H1 (cell line): ENCODE data around the gene PDE4B. TPM values are rescaled to one million over a fixed set of nuclear protein-coding genes. Genes with fewer than 3 reads are reported as not detected.

Source experiments
- CTCF ChIA-PET: fragments of 300-600 bp; sonication (Branson Sonifier 250); formaldehyde crosslinking; loops from one replicate; lab custom pipeline; 2021; ENCODE audit not compliant: partially characterized antibody; lab: Charles Lee
- POLR2A ChIA-PET: fragments of 300-600 bp; sonication (Branson Sonifier 250); formaldehyde crosslinking; loops from one replicate; lab custom pipeline; 2021; ENCODE audit warnings: inconsistent platforms; ENCODE audit not compliant: partially characterized antibody; lab: Charles Lee
- DNase-seq, 2 experiments: peaks; one replicate each; pipeline versions ENCODE4 v3.0.0 to v3.0.0-alpha.2; 2010 to 2022; ENCODE audit warnings: low spot score in 2 of 2, low read depth in 1 of 2, mixed read lengths in 1 of 2
- FAIRE-seq: peaks from 2 replicates; lab custom pipeline; 2011; peaks lifted over from hg19 to GRCh38; lab: Jason Lieb, UNC
- H2AFZ ChIP-seq: 2 replicates; pipeline ENCODE4 v1.8.1; 2012; ENCODE audit warnings: low read length, inconsistent platforms
- H2AK5ac ChIP-seq: 2 replicates; pipeline ENCODE4 v1.6.1; 2013; ENCODE audit warnings: low read depth, low read length
- H2BK120ac ChIP-seq: replicated peaks from 2 replicates; pipeline ENCODE3; 2013; ENCODE audit warnings: low read depth, low read length, inconsistent platforms
- H2BK12ac ChIP-seq: 2 replicates; pipeline ENCODE4 v1.6.1; 2013; ENCODE audit warnings: low read depth, low read length
- H2BK15ac ChIP-seq: 2 replicates; pipeline ENCODE4 v1.6.1; 2013; ENCODE audit warnings: low read length
- H2BK20ac ChIP-seq: 2 replicates; pipeline ENCODE4 v1.6.1; 2013; ENCODE audit warnings: low read length
- H2BK5ac ChIP-seq: 2 replicates; pipeline ENCODE4 v1.6.1; 2013; ENCODE audit warnings: low read depth, low read length
- H3K14ac ChIP-seq: 2 replicates; pipeline ENCODE4 v1.6.1; 2013; ENCODE audit warnings: inconsistent platforms; ENCODE audit not compliant: insufficient read length
- H3K18ac ChIP-seq: 2 replicates; pipeline ENCODE4 v1.6.1; 2013; ENCODE audit warnings: low read length; ENCODE audit errors: extremely low read depth
- H3K23ac ChIP-seq: 2 replicates; pipeline ENCODE4 v1.6.1; 2013; ENCODE audit warnings: inconsistent platforms; ENCODE audit not compliant: insufficient read length
- H3K23me2 ChIP-seq: 2 replicates; pipeline ENCODE4 v1.6.1; 2013; ENCODE audit warnings: low read depth, low read length
- H3K27ac ChIP-seq: 2 replicates; pipeline ENCODE4 v1.6.1; 2011; ENCODE audit warnings: low read depth, low read length, inconsistent platforms
- H3K27me3 ChIP-seq, 4 experiments: replicated peaks in 1 of 4; 1 replicate in 1 of 4; 2 replicates in 3 of 4; pipeline versions ENCODE4 v1.6.1 to v1.8.1; 2011 to 2013; ENCODE audit warnings: low read length in 3 of 4, mild to moderate bottlenecking in 3 of 4, inconsistent platforms in 2 of 4, mixed read lengths in 2 of 4, moderate library complexity in 1 of 4; ENCODE audit not compliant: control insufficient read depth in 3 of 4, insufficient read depth in 3 of 4; ENCODE audit errors: extremely low read depth in 1 of 4
- H3K36me3 ChIP-seq, 4 experiments: 2 replicates each; pipeline versions ENCODE4 v1.6.1 to v1.8.1; 2011 to 2013; ENCODE audit warnings: mild to moderate bottlenecking in 4 of 4, low read length in 3 of 4, moderate library complexity in 2 of 4, control low read depth in 1 of 4, inconsistent platforms in 1 of 4; ENCODE audit not compliant: insufficient read depth in 4 of 4, control insufficient read depth in 2 of 4
- H3K4ac ChIP-seq: replicated peaks from 2 replicates; pipeline ENCODE3; 2013; ENCODE audit warnings: low read length, low read depth, mixed read lengths, inconsistent platforms; ENCODE audit not compliant: insufficient read length
- H3K4me1 ChIP-seq, 4 experiments: replicated peaks in 1 of 4; 1 replicate in 1 of 4; 2 replicates in 3 of 4; pipeline versions ENCODE4 v1.6.1 to v1.8.1; 2011 to 2013; ENCODE audit warnings: low read length in 3 of 4, inconsistent platforms in 2 of 4, mixed read lengths in 1 of 4; ENCODE audit not compliant: insufficient read depth in 4 of 4, control insufficient read depth in 3 of 4
- H3K4me2 ChIP-seq, 2 experiments: 2 replicates each; pipeline versions ENCODE4 v1.6.1 to v1.8.1; 2011 to 2013; ENCODE audit warnings: low read depth in 2 of 2, low read length in 2 of 2, control low read depth in 1 of 2, inconsistent platforms in 1 of 2, mild to moderate bottlenecking in 1 of 2; ENCODE audit not compliant: insufficient read depth in 1 of 2
- H3K4me3 ChIP-seq, 4 experiments: fragments of 200-600, 300-600 bp in 1 of 4; sonication (generic), shearing (Covaris generic), sonication (Bioruptor Twin) in 1 of 4; 2 replicates each; pipeline versions ENCODE4 v1.5.1 to v1.8.1; 2011 to 2016; ENCODE audit warnings: low read length in 4 of 4, low read depth in 3 of 4, control low read depth in 2 of 4, inconsistent platforms in 2 of 4, mild to moderate bottlenecking in 2 of 4, mixed read lengths in 1 of 4, moderate library complexity in 1 of 4; ENCODE audit not compliant: insufficient read depth in 2 of 4; ENCODE audit errors: extremely low read depth in 1 of 4
- H3K56ac ChIP-seq: replicated peaks from 2 replicates; pipeline ENCODE3; 2013; ENCODE audit warnings: low read depth, mild to moderate bottlenecking, mixed read lengths, low read length, inconsistent platforms; ENCODE audit not compliant: insufficient read length
- H3K79me1 ChIP-seq: 2 replicates; pipeline ENCODE4 v1.6.1; 2013; ENCODE audit warnings: low read depth, low read length, control low read depth
- H3K79me2 ChIP-seq, 2 experiments: 2 replicates each; pipeline versions ENCODE4 v1.6.1 to v1.8.1; 2012 to 2013; ENCODE audit warnings: low read length in 2 of 2, mild to moderate bottlenecking in 2 of 2, inconsistent platforms in 1 of 2; ENCODE audit not compliant: insufficient read depth in 2 of 2, control insufficient read depth in 1 of 2
- H3K9ac ChIP-seq, 4 experiments: replicated peaks in 1 of 4; 1 replicate in 1 of 4; 2 replicates in 3 of 4; pipeline versions ENCODE4 v1.6.1 to v1.8.1; 2011 to 2013; ENCODE audit warnings: low read depth in 3 of 4, low read length in 3 of 4, control low read depth in 2 of 4, mild to moderate bottlenecking in 2 of 4, moderate library complexity in 2 of 4, inconsistent platforms in 1 of 4; ENCODE audit errors: extremely low read depth in 1 of 4
- H3K9me3 ChIP-seq, 2 experiments: 2 replicates each; pipeline versions ENCODE4 v1.6.1 to v1.8.1; 2012 to 2013; ENCODE audit warnings: mild to moderate bottlenecking in 2 of 2, moderate library complexity in 2 of 2, control low read depth in 1 of 2, inconsistent platforms in 1 of 2, low read depth in 1 of 2, low read length in 1 of 2, mixed read lengths in 1 of 2; ENCODE audit not compliant: insufficient read depth in 2 of 2
- H4K20me1 ChIP-seq, 2 experiments: replicated peaks in 1 of 2; 2 replicates each; pipeline versions ENCODE3 to v1.8.1; 2011 to 2013; ENCODE audit warnings: inconsistent platforms in 2 of 2, low read length in 2 of 2, mild to moderate bottlenecking in 1 of 2; ENCODE audit not compliant: insufficient read depth in 2 of 2, control insufficient read depth in 1 of 2
- H4K5ac ChIP-seq: 2 replicates; pipeline ENCODE4 v1.6.1; 2013; ENCODE audit warnings: low read length, low read depth, mixed read lengths, inconsistent platforms; ENCODE audit not compliant: insufficient read length
- H4K8ac ChIP-seq: 2 replicates; pipeline ENCODE4 v1.8.0; 2013; ENCODE audit warnings: mild to moderate bottlenecking, moderate library complexity, low read length, inconsistent platforms; ENCODE audit not compliant: insufficient read depth; ENCODE audit errors: extremely low read depth
- H4K91ac ChIP-seq: replicated peaks from 2 replicates; pipeline ENCODE3; 2013; ENCODE audit warnings: low read length, mixed read lengths, inconsistent platforms; ENCODE audit not compliant: insufficient read length
- SIN3A ChIP-seq, 2 experiments: IDR thresholded peaks in 1 of 2; conservative IDR thresholded peaks in 1 of 2; 2 replicates each; pipeline ENCODE4 v1.6.1; 2011 to 2012; ENCODE audit warnings: low read length in 2 of 2, improper control_type of control experiment in 1 of 2, low read depth in 1 of 2, mild to moderate bottlenecking in 1 of 2
- WGBS, 2 experiments: shearing (Covaris generic) in 1 of 2; methylation state at CpG; one replicate each; pipeline versions ENCODE4 v1.1.6 to v1.1.7; 2013 to 2015; ENCODE audit warnings: low lambda C conversion rate in 2 of 2, mixed read lengths in 2 of 2, inconsistent platforms in 1 of 2, low coverage in 1 of 2, missing lambda C conversion rate in 1 of 2; ENCODE audit not compliant: insufficient replicate concordance in 2 of 2, insufficient coverage in 1 of 2, insufficient read length in 1 of 2; ENCODE audit errors: extremely low coverage in 1 of 2, missing lambda C conversion rate in 1 of 2; 5-methylcytosine and 5-hydroxymethylcytosine counted together
- polyA plus RNA-seq, 7 experiments: library from polyadenylated mRNA; depleted of rRNA in 3 of 7; stranded (reverse) in 5 of 7; unstranded in 2 of 7; fragments of >200 nt in 5 of 7; fragments of 200-250 nt in 2 of 7; gene quantifications; 1 replicate in 5 of 7; 2 replicates in 1 of 7; 4 replicates in 1 of 7; pipeline versions ENCODE4 v1.2.1 to v1.2.3, GENCODE V29; 2011 to 2013; ENCODE audit warnings: missing spikeins in 2 of 7, mixed read lengths in 2 of 7
- total RNA-seq: library from RNA; stranded (reverse); fragmentation: NEBNext Ultra II Directional; extraction: Animal tissue kit (Norgen Biotek cat#: 25700); gene quantifications from 2 replicates; pipeline ENCODE4 v1.2.1, GENCODE V29; 2021
- TF ChIP-seq, protein P1 (sequence below): IDR thresholded peaks from 2 replicates; pipeline ENCODE4 v1.6.1; 2012; ENCODE audit warnings: low read length, inconsistent platforms

PDE4B gene
- total and polyA plus RNA-seq, 2 of the 8 experiments (the other 6 are each of a cell fraction or from before 2014, with no cell fraction given), result 5.0 to 15.1 TPM

DNA sequence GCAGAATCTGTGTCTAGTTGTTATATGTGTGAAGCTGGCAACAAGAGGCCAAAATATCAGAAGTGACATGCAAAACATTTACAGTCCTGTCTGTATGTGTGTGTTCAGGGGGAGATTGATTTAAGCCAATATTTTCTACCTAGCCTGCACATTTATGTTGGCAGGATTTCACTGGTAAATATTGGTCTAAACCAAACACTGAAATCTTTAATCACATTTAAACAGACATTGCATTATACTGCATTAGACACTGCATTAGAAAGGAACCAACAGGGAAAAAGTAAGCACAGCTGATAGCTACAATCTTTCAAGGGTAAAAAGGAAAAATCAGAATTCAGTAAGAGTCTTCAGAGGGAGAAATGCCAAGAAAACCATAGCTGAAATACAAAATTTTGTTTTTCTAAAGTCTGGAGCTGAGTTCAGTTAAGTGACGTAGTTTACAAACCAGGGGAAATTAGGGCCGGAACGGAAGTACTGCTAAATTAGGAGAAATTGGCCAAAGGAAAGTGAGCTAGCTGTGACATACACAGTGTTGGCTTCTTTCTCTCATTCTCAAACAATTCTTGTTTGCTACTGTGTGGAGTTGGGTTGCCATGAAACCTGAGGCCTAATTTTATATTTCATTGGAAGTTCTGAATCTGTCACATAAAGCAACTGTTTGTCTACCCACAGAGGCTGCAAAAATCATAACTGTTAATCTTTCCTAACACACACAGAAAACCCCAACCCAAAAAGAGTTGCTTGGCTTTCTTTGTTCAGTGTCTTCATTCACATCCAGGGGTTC, 524.0 kb downstream of the PDE4B start:
- H3K79me1 ChIP-seq, result no peaks in the 10 kb centered on the region
- no peak overlapping the region for H3K9ac ChIP-seq
- H3K36me3 ChIP-seq, result no peaks in the 10 kb centered on the region
- ChIA-PET POLR2A (no interaction called here), CTCF (interaction anchor here (0.6 kb wide), 1 partner anchor 74 kb away, joined by 3 read pairs; no protein-coding TSS in a partner anchor)
- no peak for FAIRE-seq
- no peak overlapping the region for H3K4me3 ChIP-seq
- H4K91ac ChIP-seq, result no peak overlapping the region
- TF ChIP-seq, protein P1, sequence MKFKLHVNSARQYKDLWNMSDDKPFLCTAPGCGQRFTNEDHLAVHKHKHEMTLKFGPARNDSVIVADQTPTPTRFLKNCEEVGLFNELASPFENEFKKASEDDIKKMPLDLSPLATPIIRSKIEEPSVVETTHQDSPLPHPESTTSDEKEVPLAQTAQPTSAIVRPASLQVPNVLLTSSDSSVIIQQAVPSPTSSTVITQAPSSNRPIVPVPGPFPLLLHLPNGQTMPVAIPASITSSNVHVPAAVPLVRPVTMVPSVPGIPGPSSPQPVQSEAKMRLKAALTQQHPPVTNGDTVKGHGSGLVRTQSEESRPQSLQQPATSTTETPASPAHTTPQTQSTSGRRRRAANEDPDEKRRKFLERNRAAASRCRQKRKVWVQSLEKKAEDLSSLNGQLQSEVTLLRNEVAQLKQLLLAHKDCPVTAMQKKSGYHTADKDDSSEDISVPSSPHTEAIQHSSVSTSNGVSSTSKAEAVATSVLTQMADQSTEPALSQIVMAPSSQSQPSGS, result no peak
- no peak for TF ChIP-seq SIN3A (conservative IDR thresholded peaks at IDR 0.05 in 1 of 2, IDR thresholded peaks at IDR 0.05 in 1 of 2; ENCODE audit: low read depth in 1 of 2, low read length in 2 of 2)
- no peak overlapping the region for H3K4me2 ChIP-seq
- H2AFZ ChIP-seq, result peak overlapping the region; percentile 57; the same call in 1 of the 2 replicates
- peaks cover 0 to 1% (median 0%) of the 10 kb centered on the region in 4 experiments; a peak in 1 of 7 replicates for H3K27me3 ChIP-seq
- H4K5ac ChIP-seq, result no peak overlapping the region
- no peaks in the 10 kb centered on the region for H4K20me1 ChIP-seq
- no peak overlapping the region for H2BK120ac ChIP-seq
- no peak overlapping the region for H3K23ac ChIP-seq
- no peak overlapping the region for H3K27ac ChIP-seq
- H3K56ac ChIP-seq, result no peak overlapping the region
- no peak overlapping the region for H2AK5ac ChIP-seq
- H3K4me1 ChIP-seq, result no peaks in the 10 kb centered on the region
- H2BK15ac ChIP-seq, result no peak overlapping the region
- 91% methylated on average over 3 of the region's 3 CpGs; no CpG with 5 or more reads in 1 of the 2 experiments for WGBS, 2 experiments
- H3K18ac ChIP-seq, result no peak overlapping the region
- no peaks in the 10 kb centered on the region for H3K9me3 ChIP-seq
- no peak overlapping the region for H4K8ac ChIP-seq
- H2BK5ac ChIP-seq, result no peak overlapping the region
- H3K4ac ChIP-seq, result no peak overlapping the region
- H3K14ac ChIP-seq, result no peak overlapping the region
- H2BK12ac ChIP-seq, result no peak overlapping the region
- DNase-seq, result no peak
- H3K79me2 ChIP-seq, result no peaks in the 10 kb centered on the region
- H2BK20ac ChIP-seq, result no peak overlapping the region
- no peaks in the 10 kb centered on the region for H3K23me2 ChIP-seq
